HUDEP-2 (cell line): ENCODE measurements around the gene L3MBTL4.

Experiments used
- DNase-seq, 76 experiments: peaks; one replicate each; lab custom pipeline; 2025; ENCODE audit not compliant: unreplicated experiment in 76 of 76; lab: John Stamatoyannopoulos, UW

L3MBTL4 gene

DNA sequence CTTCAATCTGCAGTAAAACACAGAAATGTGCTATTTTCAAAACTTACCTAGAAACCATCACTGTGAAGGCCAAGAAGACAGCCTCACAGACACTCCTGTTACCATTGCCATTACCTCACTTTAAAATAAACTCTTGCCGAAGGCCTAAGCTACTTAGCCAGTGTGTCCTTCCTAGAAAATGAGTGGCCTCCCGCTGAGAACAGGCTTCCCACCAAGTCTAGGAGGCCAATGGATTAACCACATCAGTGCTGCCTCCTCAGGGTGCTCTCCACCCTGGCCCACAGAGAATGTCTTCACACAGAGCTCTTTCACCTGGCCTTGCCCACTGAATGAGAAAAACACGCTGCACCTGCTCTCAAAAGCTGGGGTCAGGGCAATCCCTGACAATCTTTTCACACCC, 47.5 kb downstream of the L3MBTL4 start:
- no peak for DNase-seq

DNA sequence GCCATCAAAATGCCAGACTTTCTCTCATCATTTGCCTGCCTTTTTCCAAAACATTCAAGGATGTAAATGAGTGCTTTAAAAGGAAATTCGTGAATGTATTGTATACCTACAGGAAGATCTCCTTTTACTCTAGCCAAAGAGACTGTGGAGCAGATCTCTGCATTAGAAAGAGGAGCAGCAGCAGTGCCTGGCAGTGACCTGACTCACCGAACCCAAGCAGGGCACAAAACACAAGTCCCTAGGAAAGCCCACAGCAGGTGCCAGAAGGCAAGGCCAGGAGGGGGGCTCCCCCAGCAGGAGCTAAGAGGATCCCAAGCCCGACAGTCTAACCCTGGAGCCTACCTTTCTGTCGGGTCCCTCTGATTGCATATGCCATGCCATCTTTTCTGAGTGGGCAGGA, 47.9 kb downstream of the L3MBTL4 start:
- no peak for DNase-seq

DNA sequence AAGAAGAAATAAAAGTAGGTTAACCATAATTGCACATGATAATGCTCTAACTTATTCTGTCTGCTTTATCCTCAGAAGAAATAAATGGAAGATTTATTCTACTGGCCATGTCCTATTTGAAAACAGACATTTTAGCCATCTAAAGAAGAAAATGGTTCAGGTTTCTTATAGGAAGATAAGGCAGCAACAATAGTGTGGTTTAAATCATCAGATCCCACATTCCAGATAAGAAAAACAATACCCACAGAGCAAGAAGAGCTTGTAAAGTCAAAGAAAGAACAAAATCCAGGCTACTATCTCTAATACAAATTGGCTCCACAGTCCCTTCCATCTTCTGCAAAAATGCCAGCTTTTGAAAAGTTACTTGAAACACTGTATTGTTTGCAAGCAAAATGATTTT, 49.3 kb downstream of the L3MBTL4 start:
- no peak for DNase-seq

DNA sequence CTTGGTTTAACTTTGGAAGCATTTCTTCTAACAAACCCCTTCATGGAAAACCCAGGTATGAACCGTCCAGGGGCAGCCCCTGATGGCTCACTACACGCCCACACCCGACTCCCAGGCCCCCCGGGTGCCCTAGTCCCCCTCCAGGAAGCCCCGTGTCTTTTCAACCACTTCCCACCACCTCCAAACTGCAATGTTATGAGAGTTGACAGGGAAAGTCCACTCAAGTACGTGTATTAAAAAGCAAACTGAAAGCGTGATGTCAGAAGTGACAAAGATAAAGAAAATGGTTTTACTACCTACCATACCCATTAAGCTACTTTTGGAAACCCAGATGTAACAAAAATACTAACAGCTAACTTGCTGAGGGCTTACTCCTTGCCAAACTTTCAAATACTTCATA, 51.5 kb downstream of the L3MBTL4 start:
- DNase-seq: no peak

DNA sequence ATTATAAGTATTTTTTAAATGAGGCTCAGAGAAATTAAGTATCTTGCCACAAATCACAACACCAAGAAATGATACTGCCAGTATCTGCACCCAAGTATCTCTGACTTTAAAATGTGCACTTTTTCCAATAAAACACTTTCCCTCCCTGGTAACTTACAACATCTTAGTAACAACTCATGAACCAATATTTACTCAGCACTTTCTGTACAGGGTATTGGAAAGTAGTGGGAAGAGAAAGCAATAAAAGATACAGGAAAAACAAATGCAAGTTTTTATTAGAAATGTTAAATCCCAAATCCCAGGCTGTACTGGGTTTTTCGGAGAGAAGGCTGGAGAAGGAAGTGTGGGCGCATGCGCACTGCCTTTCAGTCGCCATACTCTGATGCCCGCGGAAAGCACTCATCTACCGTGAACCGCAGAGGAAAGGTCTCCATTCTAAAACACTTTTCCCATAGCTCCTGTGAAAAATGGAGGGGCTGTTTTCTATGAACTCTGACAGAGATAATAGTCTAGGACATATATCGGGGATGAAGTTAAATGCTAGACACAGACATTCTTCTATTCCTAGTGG, 52.1 kb downstream of the L3MBTL4 start:
- no peak for DNase-seq

DNA sequence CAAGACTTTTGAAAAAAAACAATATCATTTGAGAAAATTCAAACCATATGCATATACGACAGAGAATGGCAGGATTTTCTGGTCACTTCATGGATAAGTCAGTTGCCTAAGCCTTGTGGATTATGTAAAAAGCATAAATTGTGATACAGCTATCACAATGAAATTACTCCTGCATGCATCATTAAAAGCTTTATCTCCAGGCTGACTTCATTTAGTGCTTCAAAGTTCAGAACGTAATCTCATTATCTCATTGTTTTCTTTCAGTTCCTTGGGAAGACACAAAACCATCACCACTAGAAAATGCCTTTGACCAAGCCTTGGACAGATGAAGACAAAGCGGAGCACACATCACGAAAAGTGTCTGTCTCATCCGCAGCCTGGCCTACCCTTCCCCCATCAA, 57.0 kb downstream of the L3MBTL4 start:
- DNase-seq: no peak

DNA sequence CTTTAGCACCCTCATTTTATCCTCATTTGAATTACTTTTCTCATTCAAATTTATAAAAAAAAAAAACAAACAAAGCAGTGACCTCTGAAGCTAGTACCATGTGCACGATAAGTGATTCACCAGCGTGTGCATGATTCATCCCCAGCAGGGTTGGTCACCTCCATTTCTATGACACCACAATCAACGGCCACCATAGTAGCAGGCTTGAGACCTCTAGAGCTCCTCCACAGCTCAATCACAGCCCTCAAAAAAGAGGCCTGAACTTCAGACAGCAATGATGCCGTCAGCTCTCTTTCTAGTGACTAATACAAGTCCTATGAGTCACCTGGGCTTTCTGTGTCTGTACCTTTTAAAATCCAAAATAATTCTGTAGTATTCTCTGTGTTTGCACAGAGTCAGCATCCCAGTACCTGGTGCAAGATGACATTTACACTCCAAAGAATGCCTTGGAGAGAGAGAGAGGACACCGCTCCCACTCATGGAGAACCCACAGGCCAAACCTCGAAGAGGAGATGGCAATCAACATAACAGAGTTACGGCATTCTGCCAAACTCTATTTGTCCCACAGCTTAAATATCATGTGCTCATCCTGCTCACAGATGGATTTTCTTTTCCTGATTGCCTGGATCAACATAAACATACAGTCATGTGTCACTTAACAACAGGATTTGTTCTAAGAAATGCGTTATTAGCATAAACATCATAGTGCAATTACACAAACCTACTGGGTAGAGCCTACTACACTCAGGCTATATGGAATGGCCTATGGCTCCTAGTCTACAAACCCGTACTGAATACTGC, 58.7 kb downstream of the L3MBTL4 start:
- DNase-seq: no peak

DNA sequence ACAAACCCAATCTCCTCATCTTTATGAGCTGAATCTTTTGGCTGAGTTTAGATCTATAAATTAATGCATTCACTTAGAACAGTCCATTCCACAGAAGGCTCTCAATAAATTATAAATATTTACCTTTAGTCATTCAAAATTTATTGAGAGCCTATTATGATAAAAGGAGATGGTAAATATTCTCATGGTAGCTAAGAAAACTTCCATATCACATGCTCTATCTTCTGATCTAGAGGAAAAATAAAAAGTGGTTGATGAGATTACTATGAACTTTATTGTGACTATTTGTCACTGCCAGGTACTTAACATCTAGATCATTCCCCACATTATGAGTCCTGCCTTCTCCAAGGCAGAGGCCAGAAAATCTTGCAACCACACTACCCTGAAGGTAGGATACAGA, 62.4 kb downstream of the L3MBTL4 start:
- DNase-seq: no peak

DNA sequence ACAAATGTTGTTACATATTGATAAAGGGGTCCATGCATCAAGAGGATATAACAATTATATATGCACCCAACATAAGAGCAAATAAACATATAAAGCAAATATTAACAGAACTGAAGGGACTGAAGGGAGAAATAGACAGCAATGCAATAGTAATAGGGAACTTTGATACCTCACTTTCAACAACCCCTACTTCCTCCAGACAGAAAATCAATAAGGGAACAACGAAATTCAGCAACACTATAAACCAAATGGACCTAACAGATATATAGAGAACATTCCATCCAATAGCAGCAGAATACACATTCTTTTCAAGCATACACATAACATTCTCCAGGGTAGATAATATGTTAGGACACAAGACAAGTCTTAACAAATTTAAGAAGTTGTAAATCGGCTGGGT, 71.7 kb downstream of the L3MBTL4 start:
- DNase-seq: no peak

DNA sequence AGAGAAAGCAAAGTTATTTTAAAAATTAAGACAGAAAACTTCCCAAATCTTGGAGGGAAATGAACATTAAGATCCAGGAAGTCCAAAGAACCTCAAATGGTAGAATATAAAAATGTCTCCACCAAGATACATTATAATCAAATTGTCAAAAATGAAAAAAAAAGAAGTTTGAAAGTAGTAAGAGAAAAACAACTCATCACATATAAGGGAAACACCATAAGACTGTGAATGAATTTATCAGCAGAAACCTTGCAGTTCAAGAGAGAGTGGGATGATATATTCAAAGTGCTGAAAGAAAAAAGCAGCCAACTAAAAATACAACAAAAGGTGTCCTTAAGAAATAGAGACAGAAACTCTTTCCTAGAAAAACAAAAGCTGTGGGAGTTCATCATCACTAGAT, 73.0 kb downstream of the L3MBTL4 start:
- DNase-seq: no peak

DNA sequence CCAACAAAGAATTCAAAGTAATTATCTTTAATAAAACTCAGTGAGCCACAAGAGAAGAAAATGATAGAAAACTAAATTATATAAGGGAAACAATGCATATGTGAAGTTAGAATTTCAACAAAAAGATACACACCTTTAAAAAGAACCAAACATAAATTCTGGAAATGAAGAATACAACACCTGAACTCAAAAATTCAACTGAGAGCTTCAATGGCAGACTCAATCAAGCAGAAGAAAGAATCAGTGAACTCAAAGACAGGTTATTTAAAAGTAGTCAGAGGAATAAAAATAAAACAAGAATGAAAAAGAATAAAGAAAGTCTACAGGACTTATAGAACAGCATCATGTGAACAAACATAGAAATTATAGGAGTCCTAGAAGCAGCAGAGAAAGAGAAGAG, 73.4 kb downstream of the L3MBTL4 start:
- no peak for DNase-seq

DNA sequence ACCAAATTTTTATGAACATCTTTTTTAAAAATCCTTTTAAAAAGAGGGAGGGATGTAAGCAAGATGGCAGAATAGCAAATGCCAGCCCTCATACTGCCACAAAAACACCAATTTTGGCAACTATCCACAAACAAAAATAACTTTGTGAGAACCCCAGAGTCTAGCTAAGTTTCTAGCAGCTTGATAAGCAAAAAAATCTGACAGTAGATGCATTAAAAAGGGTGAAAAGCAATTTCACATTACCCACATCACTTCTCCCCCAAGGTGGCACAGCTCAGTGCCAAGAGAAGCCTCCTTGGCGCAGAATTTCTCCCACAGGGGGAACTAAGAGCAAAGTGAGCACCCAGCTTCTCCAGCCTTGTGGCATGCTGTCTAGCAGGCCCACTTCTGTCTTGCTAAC, 74.6 kb downstream of the L3MBTL4 start:
- no peak for DNase-seq

DNA sequence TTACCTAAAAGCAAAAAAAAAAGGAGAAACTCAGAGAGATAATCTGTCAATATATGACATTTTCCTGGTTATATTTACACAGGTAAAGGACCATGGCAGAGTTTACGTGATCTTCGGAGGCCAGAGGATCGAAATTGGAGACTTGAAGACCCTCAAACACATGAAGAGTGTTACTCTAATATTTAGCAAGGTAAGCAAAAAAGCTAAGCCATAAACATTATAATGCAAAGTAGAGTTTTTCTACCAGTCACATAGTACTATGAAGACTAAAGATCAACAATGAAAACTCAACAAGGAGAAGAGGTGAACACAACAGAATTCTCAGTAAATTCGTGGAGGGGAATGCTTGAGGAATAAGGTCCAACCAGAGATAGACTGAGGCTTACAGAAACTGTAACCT, 78.5 kb downstream of the L3MBTL4 start:
- no peak for DNase-seq

DNA sequence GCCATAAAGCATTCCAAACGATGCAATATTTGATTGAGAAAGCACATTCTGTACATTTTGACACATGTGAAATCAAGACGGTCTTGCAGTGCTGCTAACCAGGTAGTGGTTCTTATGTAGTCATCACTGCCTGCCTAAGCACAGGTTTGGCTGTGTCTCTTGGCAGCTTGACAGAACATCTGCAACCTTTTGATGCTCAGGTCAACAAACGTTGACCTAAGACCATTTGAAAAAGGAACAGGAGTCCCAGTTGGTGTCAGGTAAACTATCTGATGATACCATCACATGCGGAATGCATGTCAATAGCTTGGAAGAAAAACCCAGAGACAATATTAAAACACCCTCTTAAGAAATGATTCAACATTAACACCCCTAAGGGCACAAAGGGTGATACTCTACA, 80.7 kb downstream of the L3MBTL4 start:
- DNase-seq: no peak

DNA sequence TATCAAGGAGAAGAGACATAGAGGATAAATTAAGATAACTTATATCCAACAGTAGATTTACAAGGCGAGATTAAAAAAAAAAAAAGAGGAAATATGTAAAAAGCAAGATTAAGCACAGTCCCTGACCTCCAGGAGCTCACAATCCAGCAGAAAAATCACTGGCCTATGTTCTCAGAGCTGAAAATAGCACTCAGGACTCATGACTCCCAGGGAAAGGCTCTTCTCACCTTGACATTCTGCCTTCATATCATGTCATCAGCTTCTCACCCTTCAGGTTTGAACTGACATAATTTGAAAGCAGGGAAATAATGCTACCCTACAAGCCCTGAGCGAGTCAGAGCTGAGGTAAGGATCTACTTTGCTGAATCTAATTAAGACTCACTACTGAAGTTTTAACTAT, 82.8 kb downstream of the L3MBTL4 start:
- DNase-seq: no peak

DNA sequence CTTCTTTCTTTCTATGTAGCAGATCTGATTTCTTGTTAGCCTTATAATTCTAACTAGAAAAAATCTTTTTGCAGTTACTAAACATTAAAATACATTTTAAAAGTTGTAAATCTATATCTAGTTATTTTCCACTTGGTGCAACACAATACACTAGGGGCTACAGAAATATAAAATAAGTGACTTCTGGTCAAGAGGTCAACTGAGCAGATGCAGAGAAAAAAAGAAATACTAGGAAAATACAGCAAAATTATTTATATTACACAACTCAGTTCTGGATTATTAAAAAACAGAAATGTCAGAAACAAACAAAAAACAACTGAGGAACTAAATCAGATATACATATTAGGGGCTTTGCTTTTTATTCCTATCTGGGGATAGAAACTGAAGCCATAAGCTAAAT, 83.9 kb downstream of the L3MBTL4 start:
- DNase-seq: no peak

DNA sequence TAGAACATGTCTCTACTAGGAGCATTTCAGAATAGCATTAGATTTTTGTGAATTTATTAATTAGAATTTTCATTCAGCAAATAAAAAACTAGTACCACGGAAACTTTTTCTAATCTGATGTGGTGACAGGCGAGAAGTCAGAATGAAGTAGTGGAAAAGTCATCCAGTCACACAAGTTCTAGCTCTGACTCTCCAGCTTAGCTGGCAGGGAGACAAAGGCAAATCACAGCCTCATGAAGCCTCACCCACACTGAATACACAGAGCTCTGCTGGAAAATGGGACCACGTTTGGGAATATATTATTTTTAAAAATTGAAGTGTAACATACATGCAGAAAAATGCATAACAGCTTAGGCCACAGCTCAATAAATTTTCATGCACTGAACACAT, 86.1 kb downstream of the L3MBTL4 start:
- no peak for DNase-seq

DNA sequence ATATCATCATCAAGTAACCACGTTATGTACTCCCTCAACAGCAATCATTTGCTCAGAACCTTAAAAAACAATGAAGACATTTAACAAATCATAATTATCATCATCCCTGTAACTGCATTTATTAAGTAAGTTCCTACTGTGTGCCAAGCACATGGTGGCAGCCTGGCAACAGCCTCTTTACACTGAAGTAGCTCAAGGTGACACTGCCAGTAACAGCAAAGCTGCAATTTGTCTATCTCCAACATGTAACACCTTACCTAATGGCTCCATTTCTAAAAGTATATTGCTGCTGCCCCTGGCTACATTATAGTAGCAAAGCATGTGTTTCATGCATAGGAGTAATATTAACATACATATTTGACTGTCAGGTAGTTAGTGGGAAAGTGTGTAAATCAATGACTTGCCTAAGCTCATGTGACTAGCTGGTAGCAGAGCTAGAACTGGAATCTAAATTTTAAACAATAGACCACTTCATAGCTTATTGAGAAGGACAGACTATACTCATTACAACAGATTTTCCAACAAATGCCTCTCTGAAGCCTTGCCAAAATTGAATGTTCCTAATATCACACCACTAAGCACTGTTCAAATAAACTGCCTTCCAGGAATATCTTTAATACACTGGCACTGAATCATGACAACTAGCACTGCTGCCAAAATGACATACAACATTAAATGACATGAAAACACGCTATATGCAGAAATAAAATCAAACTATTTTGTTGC, 86.7 kb downstream of the L3MBTL4 start:
- DNase-seq: no peak

DNA sequence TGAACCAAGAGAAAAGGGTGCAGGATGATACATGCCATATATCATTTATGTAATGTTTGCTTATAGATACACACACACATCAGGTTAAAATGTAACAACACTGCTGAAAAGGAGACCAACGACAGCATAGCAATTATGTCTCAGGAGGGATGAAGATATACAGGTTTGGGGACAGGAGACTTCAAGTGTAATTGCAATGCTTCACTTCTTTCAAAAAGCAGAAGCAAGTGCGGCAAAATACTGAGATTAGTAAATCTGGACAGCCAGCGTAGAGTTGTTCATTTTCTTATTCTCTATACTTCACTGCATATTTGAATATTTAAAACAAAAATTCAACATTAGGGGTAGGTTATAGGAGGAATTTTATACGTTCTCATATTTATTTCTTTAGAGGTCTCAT, 87.2 kb downstream of the L3MBTL4 start:
- no peak for DNase-seq

DNA sequence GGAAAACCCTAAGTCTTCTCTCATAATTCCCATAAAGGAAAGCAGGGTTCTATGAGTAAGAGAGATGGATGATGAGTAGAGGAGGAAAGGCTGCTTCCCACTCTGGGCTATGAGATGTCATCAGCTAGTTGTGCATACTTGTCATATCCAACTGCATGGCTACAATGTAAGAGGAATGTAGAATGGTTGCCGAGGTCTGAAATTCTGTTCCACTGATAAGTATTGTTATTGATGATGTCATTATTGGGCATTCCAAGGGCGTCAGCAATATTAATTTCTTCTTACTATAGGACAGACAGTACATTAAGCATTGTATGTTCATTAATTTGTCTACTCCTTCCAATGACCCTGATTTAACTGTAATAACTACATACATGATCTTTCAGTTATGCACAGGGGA, 88.1 kb downstream of the L3MBTL4 start:
- DNase-seq: no peak

DNA sequence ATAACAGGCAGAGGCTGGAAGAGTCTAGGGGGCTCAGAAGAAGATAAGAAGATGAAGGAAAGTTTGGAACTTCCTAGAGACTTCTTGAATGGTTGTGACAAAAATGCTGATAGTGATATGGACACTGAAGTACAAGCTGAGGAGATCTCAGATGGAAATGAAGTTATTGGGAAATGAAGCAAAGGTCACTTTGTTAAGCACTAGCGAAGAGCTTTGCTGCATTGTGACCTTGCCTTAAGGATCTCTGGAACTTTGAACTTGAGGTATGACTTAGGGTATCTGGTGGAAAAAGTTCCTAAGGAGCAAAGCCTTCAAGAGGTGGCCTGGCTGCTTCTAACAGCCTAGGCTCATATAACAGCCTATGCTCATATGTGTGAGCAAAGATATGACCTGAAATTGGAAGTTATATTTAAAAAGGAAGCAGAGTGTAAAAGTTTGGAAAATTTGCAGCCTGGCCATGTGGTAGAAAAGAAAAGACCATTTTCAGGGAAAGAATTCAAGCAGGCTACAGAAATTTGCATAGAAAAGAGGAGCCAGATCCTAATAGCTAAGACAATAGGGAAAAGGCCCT, 91.3 kb downstream of the L3MBTL4 start:
- no peak for DNase-seq
